Measurements from ENCODE around the gene ZNF333.

- TF ChIP-seq EP300 (IDR thresholded peaks at IDR 0.05) (no peak), POLR2A (IDR thresholded peaks at IDR 0.05) (no peak)
Observed at GRCh38 chr19:14650161-14650560, 39.7 kb upstream of the ZNF333 start.
